Left ventricle myocardium inferior (tissue), 1 donor: ENCODE results near the gene EFR3B. TPM values are rescaled to one million over a fixed set of nuclear protein-coding genes. Genes with fewer than 3 reads are reported as not detected.

ENCODE experiments used
- DNase-seq: peaks from one replicate; pipeline ENCODE4 v3.0.0-alpha.2; 2020
- H3K27ac ChIP-seq: fragments of 200-600 bp; replicated peaks from 2 replicates; pipeline ENCODE4 v1.8.0; 2021
- H3K27me3 ChIP-seq: fragments of 200-600 bp; 2 replicates; pipeline ENCODE4 v1.8.0; 2021; ENCODE audit warnings: low read depth
- H3K36me3 ChIP-seq: fragments of 200-600 bp; 2 replicates; pipeline ENCODE4 v1.8.0; 2021
- H3K4me1 ChIP-seq: fragments of 200-600 bp; 2 replicates; pipeline ENCODE4 v1.8.0; 2021
- H3K4me3 ChIP-seq: fragments of 200-600 bp; 2 replicates; pipeline ENCODE4 v1.8.0; 2021; ENCODE audit warnings: mild to moderate bottlenecking, moderate library complexity
- H3K9me3 ChIP-seq: fragments of 200-600 bp; replicated peaks from 2 replicates; pipeline ENCODE4 v1.8.0; 2021
- CTCF ChIP-seq: fragments of 200-600 bp; IDR thresholded peaks from 2 replicates; pipeline ENCODE4 v1.8.0; 2021; ENCODE audit warnings: antibody characterized with exemption, mild to moderate bottlenecking, borderline replicate concordance
- intact Hi-C: fragments of 100-400 bp; cut with micrococcal nuclease; formaldehyde crosslinking; loops from one replicate; pipeline ENCODE4 v1.11.0; 2022
- total RNA-seq: library from RNA; stranded (reverse); fragmentation: NEBNext Ultra II Directional; extraction: Animal tissue kit (Norgen Biotek cat#: 25700); gene quantifications from one replicate; pipeline ENCODE4 v1.2.1, GENCODE V29; 2021
- donor health status: DM: no; HTN: yes; CAD: no; lungs with severe emphysema.

Gene EFR3B
- total RNA-seq, 1 donor from 2014 or later = 8.7 TPM

- Histone ChIP-seq H3K27ac (peak overlapping the region; percentile 72), H3K36me3 (no peaks in the 10 kb centered on the region), H3K9me3 (no peaks in the 10 kb centered on the region), H3K27me3 (no peaks in the 10 kb centered on the region), H3K4me1 (peaks cover 66% of the 10 kb centered on the region), H3K4me3 (peak overlapping the region; percentile 37)
- intact Hi-C loops = no loop called here
- DNase-seq = no peak
- no peak for TF ChIP-seq CTCF
These were observed 36.5 kb downstream of the EFR3B start for GRCh38 chr2:25078170-25079049.

- DNase-seq = no peak
- Histone ChIP-seq H3K4me3 (no peak overlapping the region), H3K36me3 (no peaks in the 10 kb centered on the region), H3K9me3 (no peaks in the 10 kb centered on the region), H3K4me1 (peaks cover 69% of the 10 kb centered on the region), H3K27me3 (no peaks in the 10 kb centered on the region), H3K27ac (peak overlapping the region; percentile 72)
- intact Hi-C loops = no loop called here
- TF ChIP-seq CTCF = no peak
These were observed 37.3 kb downstream of the EFR3B start for GRCh38 chr2:25079050-25079635.

GRCh38 chr2:25081237-25081790 is 39.4 kb downstream of the EFR3B start:
- TF ChIP-seq CTCF = no peak
- no peaks in the 10 kb centered on the region for H3K36me3 ChIP-seq
- intact Hi-C loops = no loop called here
- no peaks in the 10 kb centered on the region for H3K9me3 ChIP-seq
- H3K4me1 ChIP-seq = peaks cover 62% of the 10 kb centered on the region
- no peaks in the 10 kb centered on the region for H3K27me3 ChIP-seq
- no peak for DNase-seq
- H3K4me3 ChIP-seq = no peak overlapping the region
- no peak overlapping the region for H3K27ac ChIP-seq

- TF ChIP-seq CTCF = no peak
- intact Hi-C loops = no loop called here
- H3K27ac ChIP-seq = peak overlapping the region; percentile 32
- no peaks in the 10 kb centered on the region for H3K27me3 ChIP-seq
- H3K4me3 ChIP-seq = no peak overlapping the region
- H3K4me1 ChIP-seq = peaks cover 54% of the 10 kb centered on the region
- no peaks in the 10 kb centered on the region for H3K9me3 ChIP-seq
- DNase-seq = no peak
- no peaks in the 10 kb centered on the region for H3K36me3 ChIP-seq
These were observed 40.2 kb downstream of the EFR3B start for GRCh38 chr2:25082002-25082622.

GRCh38 chr2:25085761-25086560 is 44.1 kb downstream of the EFR3B start:
- H3K4me1 ChIP-seq = peaks cover 41% of the 10 kb centered on the region
- H3K4me3 ChIP-seq = no peak overlapping the region
- H3K36me3 ChIP-seq = no peaks in the 10 kb centered on the region
- no peak for TF ChIP-seq CTCF
- no peak for DNase-seq
- H3K27ac ChIP-seq = no peak overlapping the region
- H3K27me3 ChIP-seq = no peaks in the 10 kb centered on the region
- intact Hi-C loops = no loop called here
- no peaks in the 10 kb centered on the region for H3K9me3 ChIP-seq
